ENCODE data around the gene F9. TPM values are rescaled to one million over a fixed set of nuclear protein-coding genes. Genes with fewer than 3 reads are reported as not detected.

Gene F9
- total RNA-seq, 2 experiments from 2014 or later: not detected

DNA sequence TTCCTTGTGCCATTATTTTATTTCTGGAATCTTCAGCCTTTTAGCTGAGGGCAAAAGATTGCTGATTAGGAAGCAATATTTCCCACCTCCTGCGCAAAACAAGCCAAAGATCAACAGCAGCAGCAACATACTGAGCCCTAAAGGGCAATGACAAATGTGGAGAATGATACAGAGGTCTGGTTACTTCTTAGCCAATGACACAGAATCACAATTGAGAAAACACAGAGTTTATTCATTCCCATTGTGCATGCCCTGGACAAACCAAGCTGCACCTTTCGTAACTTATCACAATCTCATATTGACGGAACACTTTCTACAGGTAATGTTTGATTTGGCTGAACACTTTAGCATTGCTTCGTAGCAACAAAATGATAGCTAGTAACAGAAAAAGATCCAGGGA, 13.4 kb downstream of the F9 start:
- Mint-ChIP-seq H3K27ac (no peak overlapping the region), H3K27me3 (peaks cover 3% of the 10 kb centered on the region), H3K4me3 (no peak overlapping the region), H3K9me3 (ENCODE audit: low read depth) (no peaks in the 10 kb centered on the region), H3K4me1 (no peaks in the 10 kb centered on the region), H3K36me3 (ENCODE audit: low read depth) (no peaks in the 10 kb centered on the region)
- ATAC-seq (no peak), DNase-seq (no peak)
- intact Hi-C loops (cut with DNase I, micrococcal nuclease): no loop called here
- ChIA-PET POLR2A (no interaction called here), CTCF (no interaction called here)

DNA sequence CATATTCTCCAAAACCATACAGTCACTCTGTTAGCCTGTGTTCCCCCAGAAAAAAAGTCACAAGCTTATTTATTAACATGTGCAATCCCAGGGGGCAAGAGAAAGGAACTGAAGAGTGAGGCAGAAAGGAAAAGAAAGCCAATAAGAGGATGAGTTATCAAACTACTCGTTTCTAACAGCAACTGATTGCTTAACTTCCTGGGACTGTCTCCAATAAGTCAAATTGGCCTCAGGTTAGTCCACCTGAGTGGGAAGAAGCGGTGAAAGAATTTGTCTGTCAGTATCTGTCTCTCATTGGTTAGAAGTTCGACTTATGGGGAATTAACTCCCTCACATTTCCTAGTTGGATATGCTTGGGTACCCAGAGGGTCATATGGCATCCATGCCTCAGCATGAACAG, 14.1 kb downstream of the F9 start:
- CTCF ChIA-PET: no interaction called here
- H3K4me1 Mint-ChIP-seq: no peaks in the 10 kb centered on the region
- no peak overlapping the region for H3K4me3 Mint-ChIP-seq
- H3K27ac Mint-ChIP-seq: no peak overlapping the region
- POLR2A ChIA-PET: no interaction called here
- intact Hi-C loops (cut with DNase I, micrococcal nuclease): no loop called here
- H3K9me3 Mint-ChIP-seq (ENCODE audit: low read depth): no peaks in the 10 kb centered on the region
- peaks cover 3% of the 10 kb centered on the region for H3K27me3 Mint-ChIP-seq
- ATAC-seq (no peak), DNase-seq (no peak)
- H3K36me3 Mint-ChIP-seq (ENCODE audit: low read depth): no peaks in the 10 kb centered on the region

DNA sequence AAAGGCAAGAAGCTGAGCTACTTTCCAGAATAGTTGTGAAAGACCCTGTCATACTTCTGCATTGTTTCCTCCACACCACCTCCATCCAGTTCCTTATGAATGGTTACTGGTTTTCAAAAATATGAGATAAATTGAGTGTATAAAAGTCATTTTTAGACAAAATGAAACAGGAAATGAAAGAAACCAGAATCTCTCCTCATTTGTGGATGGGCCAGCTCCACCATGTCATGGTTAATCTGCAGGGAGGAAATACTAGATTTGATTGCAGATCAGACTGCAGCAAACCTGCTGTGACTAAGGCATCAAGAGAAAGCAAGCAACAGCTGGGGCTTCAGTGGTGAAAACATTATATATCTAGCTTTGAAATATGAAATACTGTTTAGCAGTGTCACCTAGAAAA, 23.8 kb downstream of the F9 start:
- ChIA-PET CTCF (no interaction called here), POLR2A (no interaction called here)
- Mint-ChIP-seq H3K4me3 (no peak overlapping the region), H3K9me3 (ENCODE audit: low read depth) (no peaks in the 10 kb centered on the region), H3K27ac (no peak overlapping the region), H3K4me1 (peaks cover 13% of the 10 kb centered on the region), H3K27me3 (peaks cover 3% of the 10 kb centered on the region), H3K36me3 (ENCODE audit: low read depth) (no peaks in the 10 kb centered on the region)
- no peak for DNase-seq
- ATAC-seq: peak; percentile 36
- intact Hi-C loops (cut with DNase I, micrococcal nuclease): loop anchor here in 1 of 2 experiments (10.0 kb wide), 1 partner anchor 780 kb away; no protein-coding TSS in a partner anchor

DNA sequence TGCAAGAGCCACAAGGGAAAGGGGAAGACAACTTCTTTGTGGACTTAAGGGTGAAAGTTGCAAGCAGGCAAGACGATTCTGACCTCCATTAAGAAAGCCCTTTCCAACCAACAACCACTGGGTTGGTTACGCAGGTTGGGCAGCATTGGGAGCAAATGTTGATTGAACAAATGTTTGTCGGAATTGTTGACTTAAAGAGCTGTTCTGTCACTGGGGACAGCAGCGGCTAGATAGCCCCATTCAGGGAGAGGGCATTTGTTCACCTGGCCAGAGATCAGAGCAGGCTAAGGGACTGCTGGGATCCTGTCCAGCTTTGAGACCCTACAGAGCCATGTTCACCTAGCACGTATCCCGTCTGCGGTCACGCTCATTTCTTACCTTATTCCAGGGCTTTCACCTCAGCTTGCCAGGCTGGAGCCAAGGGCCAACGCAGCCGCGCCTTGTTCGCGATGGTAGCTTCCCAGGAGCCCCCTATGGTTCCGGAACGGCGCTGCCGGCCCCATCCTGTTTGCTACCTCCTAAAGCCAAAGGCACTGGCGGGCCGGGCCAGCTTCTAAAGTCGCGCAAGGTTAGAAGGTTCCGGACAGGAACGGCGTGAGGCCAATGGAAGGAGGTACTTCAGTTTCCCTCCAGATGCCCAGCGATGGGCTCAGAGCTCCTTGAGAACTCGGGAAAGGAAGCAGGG, 24.6 kb downstream of the F9 start:
- intact Hi-C loops (cut with DNase I, micrococcal nuclease): loop anchor here in 1 of 2 experiments (10.0 kb wide), 1 partner anchor 780 kb away; no protein-coding TSS in a partner anchor
- POLR2A ChIA-PET: no interaction called here

DNA sequence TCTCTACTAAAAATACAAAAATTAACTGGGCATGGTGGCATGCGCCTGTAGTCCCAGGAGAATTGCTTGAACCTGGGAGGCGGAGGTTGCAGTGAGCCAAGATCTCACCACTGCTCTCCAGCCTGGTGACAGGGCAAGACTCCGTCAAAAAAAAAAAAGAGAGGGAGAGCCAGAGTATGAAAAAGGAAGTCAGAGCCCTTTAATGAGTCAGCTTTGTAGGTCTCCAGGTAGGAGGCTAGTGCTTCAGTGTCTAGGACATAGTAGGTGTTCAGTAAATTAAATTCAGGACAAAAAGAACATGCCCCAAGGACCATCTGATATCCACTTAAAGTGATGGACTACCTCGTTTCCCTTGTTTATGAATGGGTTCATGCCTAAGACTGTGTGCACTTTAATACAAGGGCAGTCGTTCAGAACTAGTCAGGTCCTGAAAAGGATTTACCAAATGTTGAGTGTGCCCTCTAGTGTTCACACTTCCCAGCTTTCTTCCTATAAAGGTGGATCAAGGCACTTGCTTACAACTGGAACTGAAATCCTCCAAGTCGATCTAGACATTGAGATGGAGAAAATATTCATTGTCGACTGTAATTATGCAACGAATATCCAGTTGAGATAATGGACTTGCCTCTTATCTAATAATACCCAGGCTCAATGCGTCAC, 29.0 kb downstream of the F9 start:
- H3K4me3 Mint-ChIP-seq: no peak overlapping the region
- intact Hi-C loops (cut with DNase I, micrococcal nuclease): loop anchor here (2.0 to 10.0 kb wide), 4 partner anchors 415 to 785 kb away; no protein-coding TSS in a partner anchor
- peaks cover 3% of the 10 kb centered on the region for H3K4me1 Mint-ChIP-seq
- ChIA-PET POLR2A (no interaction called here), CTCF (interaction anchor here (1.3 kb wide), 1 partner anchor 11 kb away, joined by 3 read pairs; no protein-coding TSS in a partner anchor)
- H3K27me3 Mint-ChIP-seq: no peaks in the 10 kb centered on the region
- H3K9me3 Mint-ChIP-seq (ENCODE audit: low read depth): no peaks in the 10 kb centered on the region
- DNase-seq (peak; percentile 23), ATAC-seq (no peak)
- H3K27ac Mint-ChIP-seq: no peak overlapping the region
- no peaks in the 10 kb centered on the region for H3K36me3 Mint-ChIP-seq (ENCODE audit: low read depth)

More for the DNA sequence above, 24.6 kb downstream of the F9 start:
- Mint-ChIP-seq H3K9me3 (ENCODE audit: low read depth) (no peaks in the 10 kb centered on the region), H3K4me3 (no peak overlapping the region), H3K27me3 (peaks cover 3% of the 10 kb centered on the region), H3K36me3 (ENCODE audit: low read depth) (no peaks in the 10 kb centered on the region), H3K4me1 (peaks cover 13% of the 10 kb centered on the region), H3K27ac (no peak overlapping the region)
- ATAC-seq (no peak), DNase-seq (no peak)
- CTCF ChIA-PET: no interaction called here

DNA sequence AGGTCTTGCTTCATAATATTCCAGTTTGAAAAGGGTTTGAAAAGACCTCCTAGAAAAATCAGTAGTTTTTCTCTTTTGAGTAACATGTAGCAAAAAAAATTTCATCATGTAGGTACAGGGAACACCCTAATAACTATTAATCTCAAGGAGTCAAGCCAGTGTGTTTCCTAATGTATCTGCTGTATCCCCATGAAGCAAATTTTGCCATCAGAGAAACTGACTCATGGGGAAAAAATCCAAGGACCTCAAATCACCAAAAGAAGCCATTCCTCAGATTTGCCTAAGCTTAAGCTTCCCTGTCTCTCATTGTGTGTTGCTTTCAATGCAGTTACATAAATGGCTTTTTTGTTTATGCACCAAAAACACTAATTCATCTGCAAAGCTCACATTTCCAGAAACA, 29.7 kb downstream of the F9 start:
- no peak overlapping the region for H3K27ac Mint-ChIP-seq
- no peaks in the 10 kb centered on the region for H3K9me3 Mint-ChIP-seq (ENCODE audit: low read depth)
- intact Hi-C loops (cut with DNase I, micrococcal nuclease): loop anchor here in 1 of 2 experiments (2.0 to 10.0 kb wide), 2 partner anchors 415 to 433 kb away; no protein-coding TSS in a partner anchor
- ChIA-PET CTCF (interaction anchor here (1.3 kb wide), 1 partner anchor 11 kb away, joined by 3 read pairs; no protein-coding TSS in a partner anchor), POLR2A (no interaction called here)
- ATAC-seq: no peak
- no peaks in the 10 kb centered on the region for H3K27me3 Mint-ChIP-seq
- no peak for DNase-seq
- no peak overlapping the region for H3K4me3 Mint-ChIP-seq
- H3K4me1 Mint-ChIP-seq: no peaks in the 10 kb centered on the region
- H3K36me3 Mint-ChIP-seq (ENCODE audit: low read depth): no peaks in the 10 kb centered on the region

DNA sequence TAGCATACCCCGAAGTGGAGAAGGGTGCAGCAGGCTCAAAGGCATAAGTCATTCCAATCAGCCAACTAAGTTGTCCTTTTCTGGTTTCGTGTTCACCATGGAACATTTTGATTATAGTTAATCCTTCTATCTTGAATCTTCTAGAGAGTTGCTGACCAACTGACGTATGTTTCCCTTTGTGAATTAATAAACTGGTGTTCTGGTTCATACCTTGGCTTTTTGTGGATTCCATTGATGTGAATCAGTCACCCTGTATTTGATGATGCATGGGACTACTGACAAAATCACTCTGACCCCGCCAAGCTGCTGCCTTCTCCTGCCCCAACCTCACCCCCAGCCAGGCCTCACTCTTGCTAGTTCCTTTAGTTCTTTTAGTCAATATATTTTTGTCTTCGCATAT, 32.7 kb downstream of the F9 start:
- Mint-ChIP-seq H3K4me1 (no peaks in the 10 kb centered on the region), H3K36me3 (ENCODE audit: low read depth) (no peaks in the 10 kb centered on the region), H3K27ac (no peak overlapping the region), H3K9me3 (ENCODE audit: low read depth) (no peaks in the 10 kb centered on the region), H3K27me3 (peaks cover 2% of the 10 kb centered on the region), H3K4me3 (no peak overlapping the region)
- no peak for DNase-seq
- CTCF ChIA-PET: no interaction called here
- POLR2A ChIA-PET: no interaction called here
- intact Hi-C loops (cut with DNase I, micrococcal nuclease): loop anchor here in 1 of 2 experiments (10.0 kb wide), 1 partner anchor 412 kb away; no protein-coding TSS in a partner anchor
- ATAC-seq: no peak

DNA sequence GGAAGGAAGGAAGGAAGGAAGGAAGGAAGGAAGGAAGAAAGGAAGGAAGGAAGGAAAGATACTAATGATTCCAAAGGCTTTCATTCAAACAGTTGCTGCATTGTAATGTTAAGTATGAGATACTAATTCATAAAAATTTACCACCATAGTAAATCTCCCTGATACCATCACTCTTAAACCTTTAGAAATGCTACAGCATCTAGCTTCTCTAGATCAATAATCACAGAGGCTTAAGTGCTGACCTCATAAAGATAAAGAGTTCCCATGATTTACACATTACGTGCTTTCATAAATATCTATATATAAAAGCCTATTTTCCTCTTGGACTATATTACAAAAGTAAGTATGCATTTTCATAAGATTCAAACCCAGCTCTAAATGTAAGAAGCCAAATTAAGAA, 36.4 kb downstream of the F9 start:
- CTCF ChIA-PET: no interaction called here
- H3K4me1 Mint-ChIP-seq: no peaks in the 10 kb centered on the region

DNA sequence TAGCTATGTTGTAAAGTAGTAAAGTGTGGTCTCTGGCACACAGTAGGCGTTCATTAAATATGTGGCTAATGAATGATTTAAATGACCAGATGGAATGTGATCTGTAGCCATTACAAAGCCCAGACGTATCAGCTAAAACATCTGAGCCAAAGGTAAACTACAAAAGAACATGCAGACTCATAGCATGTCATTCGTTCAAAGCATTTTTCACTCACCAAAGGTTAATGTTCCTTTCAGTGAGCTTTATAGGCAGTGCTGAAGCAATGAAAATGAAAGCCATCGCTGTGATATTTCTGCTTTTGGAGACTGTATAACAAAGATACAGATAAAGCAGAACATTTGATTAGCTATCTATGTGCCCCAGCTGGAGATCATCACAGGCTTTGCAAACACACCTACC, 50.5 kb downstream of the F9 start:
- H3K4me3 Mint-ChIP-seq: no peak overlapping the region
- H3K27me3 Mint-ChIP-seq: no peaks in the 10 kb centered on the region
- H3K27ac Mint-ChIP-seq: no peak overlapping the region
- DNase-seq (no peak), ATAC-seq (no peak)
- H3K4me1 Mint-ChIP-seq: no peaks in the 10 kb centered on the region
- intact Hi-C loops (cut with DNase I, micrococcal nuclease): no loop called here
- no peaks in the 10 kb centered on the region for H3K36me3 Mint-ChIP-seq (ENCODE audit: low read depth)
- CTCF ChIA-PET: no interaction called here
- POLR2A ChIA-PET: no interaction called here
- H3K9me3 Mint-ChIP-seq (ENCODE audit: low read depth): no peaks in the 10 kb centered on the region

More for the DNA sequence above, 36.4 kb downstream of the F9 start:
- DNase-seq: no peak
- H3K36me3 Mint-ChIP-seq (ENCODE audit: low read depth): no peaks in the 10 kb centered on the region
- no peaks in the 10 kb centered on the region for H3K9me3 Mint-ChIP-seq (ENCODE audit: low read depth)
- H3K27me3 Mint-ChIP-seq: peaks cover 2% of the 10 kb centered on the region
- intact Hi-C loops (cut with DNase I, micrococcal nuclease): loop anchor here in 1 of 2 experiments (10.0 kb wide), 1 partner anchor 408 kb away; no protein-coding TSS in a partner anchor
- H3K27ac Mint-ChIP-seq: no peak overlapping the region
- POLR2A ChIA-PET: no interaction called here
- no peak for ATAC-seq
- no peak overlapping the region for H3K4me3 Mint-ChIP-seq

DNA sequence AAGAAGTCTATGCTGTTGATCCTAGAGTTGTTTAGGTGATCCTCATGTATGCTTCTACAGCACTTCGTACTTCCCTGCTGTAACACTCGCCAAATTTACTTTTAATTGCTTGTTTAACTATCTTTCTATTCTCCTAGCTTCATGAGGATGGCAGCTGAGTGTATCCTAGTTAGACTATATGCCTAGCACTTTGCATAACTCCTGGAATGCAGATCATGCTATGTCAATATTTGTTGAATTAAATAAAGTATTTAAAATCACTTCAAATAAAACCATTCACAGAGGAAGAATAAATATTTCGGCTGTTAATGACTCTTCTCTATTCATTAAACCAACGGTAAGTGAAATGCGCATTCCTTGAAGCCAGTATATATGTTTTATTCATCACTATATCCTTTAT, 55.1 kb downstream of the F9 start:
- Mint-ChIP-seq H3K36me3 (ENCODE audit: low read depth) (no peaks in the 10 kb centered on the region), H3K4me3 (no peak overlapping the region), H3K27me3 (no peaks in the 10 kb centered on the region), H3K27ac (no peak overlapping the region), H3K9me3 (ENCODE audit: low read depth) (no peaks in the 10 kb centered on the region), H3K4me1 (no peaks in the 10 kb centered on the region)
- ChIA-PET POLR2A (no interaction called here), CTCF (no interaction called here)
- intact Hi-C loops (cut with DNase I, micrococcal nuclease): no loop called here
- DNase-seq: no peak
- ATAC-seq: no peak

DNA sequence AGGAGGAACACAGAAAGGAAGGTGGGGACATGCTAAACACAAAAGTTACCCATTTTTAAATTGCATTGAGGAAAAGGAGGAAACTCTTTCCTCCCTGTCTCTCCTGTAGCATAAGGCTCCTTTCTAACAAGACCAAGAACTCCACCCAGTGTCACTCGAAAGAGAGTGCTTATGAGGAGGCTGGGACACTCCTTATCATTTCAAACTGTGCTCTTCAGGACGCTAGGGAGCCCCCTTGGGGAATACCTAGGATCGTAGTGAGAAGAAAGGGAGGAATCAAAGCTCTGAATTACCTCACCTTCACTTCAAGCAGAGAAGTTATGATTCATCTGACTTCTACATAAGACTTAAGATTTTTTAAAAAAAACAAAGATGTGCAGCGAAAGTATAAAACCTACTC, 65.5 kb downstream of the F9 start:
- POLR2A ChIA-PET: no interaction called here
- no peak for ATAC-seq
- no peak overlapping the region for H3K27ac Mint-ChIP-seq
- H3K4me3 Mint-ChIP-seq: no peak overlapping the region
- CTCF ChIA-PET: no interaction called here
- H3K9me3 Mint-ChIP-seq (ENCODE audit: low read depth): no peaks in the 10 kb centered on the region
- no peaks in the 10 kb centered on the region for H3K27me3 Mint-ChIP-seq
- DNase-seq: no peak
- H3K4me1 Mint-ChIP-seq: no peaks in the 10 kb centered on the region
- intact Hi-C loops (cut with DNase I, micrococcal nuclease): no loop called here
- peaks cover 2% of the 10 kb centered on the region for H3K36me3 Mint-ChIP-seq (ENCODE audit: low read depth)

DNA sequence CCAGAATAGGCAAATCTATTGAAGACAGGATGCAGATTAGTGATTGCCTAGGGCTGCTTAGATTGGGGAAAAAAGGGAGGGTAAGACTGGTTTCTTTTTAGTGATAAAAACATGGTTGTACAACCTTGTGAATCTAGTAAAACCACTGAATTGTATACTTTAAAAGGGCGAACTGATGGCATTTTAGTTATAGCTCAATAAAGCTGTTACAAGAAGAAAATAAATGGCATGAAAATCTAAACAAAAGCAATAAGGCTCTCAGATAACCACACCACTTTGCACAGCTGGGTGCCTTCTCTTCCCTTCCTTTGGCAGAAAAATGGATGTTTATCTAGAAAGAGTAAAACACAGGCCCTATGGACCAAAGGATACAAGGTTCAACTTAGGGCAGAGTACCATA, 69.6 kb downstream of the F9 start:
- Mint-ChIP-seq H3K4me1 (no peaks in the 10 kb centered on the region), H3K27me3 (no peaks in the 10 kb centered on the region), H3K9me3 (ENCODE audit: low read depth) (no peaks in the 10 kb centered on the region), H3K4me3 (no peak overlapping the region), H3K36me3 (ENCODE audit: low read depth) (peaks cover 2% of the 10 kb centered on the region), H3K27ac (no peak overlapping the region)
- DNase-seq (no peak), ATAC-seq (no peak)
- ChIA-PET POLR2A (no interaction called here), CTCF (no interaction called here)
- intact Hi-C loops (cut with DNase I, micrococcal nuclease): no loop called here
